GM19372 (cell line): ENCODE measurements around the gene ATRN.

Source experiments
- ATAC-seq: cut with Tn5 transposase; IDR thresholded peaks from one replicate; pipeline ENCODE4 v1.9.1; 2021; ENCODE audit warnings: mild to moderate bottlenecking, low read depth, moderate library complexity; ENCODE audit not compliant: unreplicated experiment

The ATRN gene

GRCh38 chr20:3652676-3653596, 182.1 kb downstream of the ATRN start:
- no peak for ATAC-seq

- no peak for ATAC-seq
These were observed 183.1 kb downstream of the ATRN start for GRCh38 chr20:3653921-3654320.

- ATAC-seq = no peak
These were observed 183.7 kb downstream of the ATRN start for GRCh38 chr20:3654326-3655130.

GRCh38 chr20:3655131-3655405, 184.2 kb downstream of the ATRN start:
- ATAC-seq = no peak

GRCh38 chr20:3658019-3658715, 187.3 kb downstream of the ATRN start:
- no peak for ATAC-seq

DNA sequence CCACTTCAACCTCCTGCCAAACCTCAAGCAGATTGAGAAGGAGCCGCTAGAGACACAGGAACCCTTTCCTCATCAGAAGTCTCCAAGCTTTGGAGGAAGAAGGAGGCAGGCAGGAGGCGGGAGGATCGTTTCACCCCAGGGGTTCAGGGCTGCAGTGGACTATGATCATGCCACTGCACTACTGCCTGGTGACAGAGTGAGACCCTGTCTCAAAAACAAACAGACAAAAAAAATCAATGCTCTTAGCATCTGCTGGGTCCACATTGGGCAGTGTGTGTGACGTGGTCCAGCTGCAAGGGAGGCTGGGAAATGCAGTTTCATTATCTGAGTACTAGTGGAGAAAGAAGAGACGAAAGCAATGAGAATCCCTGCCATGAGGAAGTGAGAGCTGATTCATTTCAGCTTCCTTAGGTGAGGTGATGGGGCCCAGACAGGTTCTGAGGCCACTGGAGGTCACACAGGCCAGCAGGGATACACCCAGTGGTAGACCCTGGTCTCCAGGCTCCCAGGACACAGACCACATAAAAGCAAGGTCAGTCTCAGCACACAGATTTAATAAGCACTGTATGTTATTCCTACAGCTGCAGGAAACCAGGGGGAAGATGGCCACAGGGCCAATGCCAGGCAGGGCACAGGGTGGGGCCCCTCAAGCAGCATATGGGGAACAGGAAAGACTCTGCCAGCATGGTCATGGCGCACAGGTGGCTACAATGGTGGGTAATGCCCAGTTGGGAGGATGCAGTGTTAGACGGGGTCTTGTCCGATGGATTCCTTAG, 188.1 kb downstream of the ATRN start:
- ATAC-seq = peak; percentile 80

- ATAC-seq = no peak
These were observed 188.9 kb downstream of the ATRN start for GRCh38 chr20:3659492-3660261.

GRCh38 chr20:3660262-3661059, 189.6 kb downstream of the ATRN start:
- no peak for ATAC-seq

DNA sequence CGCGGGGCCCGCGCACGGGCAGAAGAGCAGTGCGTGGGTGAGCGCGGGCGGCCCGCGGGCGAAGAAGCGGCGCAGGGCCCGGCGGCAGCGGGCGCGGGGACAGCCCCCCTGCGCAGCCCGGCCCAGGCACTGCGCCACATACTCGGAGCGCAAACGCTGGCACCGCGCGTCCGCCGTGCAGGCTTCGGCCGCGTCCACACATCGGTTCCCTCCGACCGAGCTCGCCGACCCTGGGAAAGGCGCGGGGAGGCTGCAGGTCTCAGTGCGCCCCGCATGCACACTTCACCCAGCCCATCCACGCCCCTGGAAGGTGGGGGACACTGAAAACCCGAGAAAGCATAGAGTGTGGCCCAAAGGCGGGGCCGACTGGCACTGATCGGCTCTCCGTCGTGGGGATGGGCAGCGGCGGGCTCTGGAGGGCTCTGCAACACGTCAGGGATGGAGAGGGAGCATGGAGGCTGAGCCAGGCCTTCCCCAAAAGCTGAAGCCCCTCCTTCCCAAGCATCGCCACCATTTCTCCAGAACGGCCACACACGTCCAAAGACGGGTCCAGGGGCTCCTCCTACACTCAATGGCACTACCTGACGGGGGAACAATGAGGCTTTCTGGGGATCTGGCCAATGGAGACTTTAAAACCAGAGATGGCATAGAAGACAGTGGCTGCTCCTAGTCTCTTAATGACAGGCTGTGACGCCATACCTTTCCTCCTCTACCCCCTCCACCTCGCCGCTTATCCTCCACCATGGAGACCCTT, 190.4 kb downstream of the ATRN start:
- no peak for ATAC-seq

GRCh38 chr20:3661814-3662665, 191.2 kb downstream of the ATRN start:
- no peak for ATAC-seq

DNA sequence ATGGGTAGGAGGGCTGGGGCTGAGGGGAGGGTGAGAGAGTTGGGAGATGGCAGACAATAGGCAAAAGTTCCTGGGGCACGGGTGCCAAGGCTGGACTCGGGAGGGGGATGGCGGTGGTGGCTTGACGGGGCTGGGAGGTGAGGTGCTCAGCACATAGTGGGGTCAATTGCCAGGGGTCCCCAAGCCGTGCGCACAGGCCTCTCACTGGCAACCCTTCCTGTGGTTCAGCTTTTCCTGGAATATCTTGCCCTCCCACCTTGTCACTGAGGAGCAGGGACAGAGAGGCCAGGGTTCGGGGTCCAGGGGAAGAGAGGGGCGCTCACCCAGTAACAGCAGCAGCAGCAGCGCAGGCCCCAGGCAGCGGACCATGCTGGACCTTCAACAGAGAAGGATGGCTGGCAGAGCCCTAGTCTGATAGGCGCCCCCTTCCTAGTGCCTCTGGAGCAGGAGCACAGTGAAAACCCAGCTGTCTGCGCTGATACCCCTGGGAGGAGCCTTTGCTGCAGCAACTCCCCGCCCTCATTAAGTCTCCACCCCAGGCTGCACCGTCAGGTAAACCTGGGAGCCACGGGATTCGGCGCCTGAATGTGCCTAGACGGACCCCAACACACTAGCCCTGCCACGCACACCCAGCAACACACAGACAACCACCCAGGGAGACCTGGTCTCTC, 192.3 kb downstream of the ATRN start, which contains the start of gene GFRA4:
GFRA4 (minus strand) TSS at position 369 of the 671 bp plus-strand sequence; CDS start at position 369, 0 bp downstream.
- ATAC-seq = no peak

- no peak for ATAC-seq
These were observed 193.0 kb downstream of the ATRN start for GRCh38 chr20:3663858-3664257.

DNA sequence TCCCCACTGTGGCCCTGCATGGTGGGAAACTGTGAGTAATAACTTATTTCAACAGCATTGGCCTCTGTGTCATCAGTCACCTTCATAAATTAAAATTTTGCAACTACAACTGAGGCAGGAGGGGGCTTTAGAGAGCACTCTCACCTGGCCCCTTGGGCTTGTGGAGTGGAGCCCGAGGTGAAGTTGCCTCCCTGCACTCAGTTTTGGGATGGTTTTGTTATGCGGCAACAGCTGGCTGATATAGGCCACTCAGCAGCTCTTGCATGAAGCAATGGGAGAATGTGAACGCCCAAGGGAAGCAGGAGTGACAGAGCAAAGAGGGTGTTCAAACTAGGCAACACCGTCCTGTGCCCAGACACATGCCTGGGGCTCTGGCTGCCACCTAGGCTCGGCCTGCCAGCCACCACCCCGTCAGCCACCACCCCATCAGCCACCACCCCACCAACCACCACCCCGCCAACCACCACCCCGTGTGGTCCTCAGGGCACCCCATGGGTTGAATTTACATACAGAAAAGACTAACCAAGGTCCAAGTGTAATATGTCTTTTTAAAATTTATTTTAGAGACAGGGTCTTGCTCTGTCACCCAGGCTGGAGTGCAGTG, 196.7 kb downstream of the ATRN start:
- no peak for ATAC-seq

DNA sequence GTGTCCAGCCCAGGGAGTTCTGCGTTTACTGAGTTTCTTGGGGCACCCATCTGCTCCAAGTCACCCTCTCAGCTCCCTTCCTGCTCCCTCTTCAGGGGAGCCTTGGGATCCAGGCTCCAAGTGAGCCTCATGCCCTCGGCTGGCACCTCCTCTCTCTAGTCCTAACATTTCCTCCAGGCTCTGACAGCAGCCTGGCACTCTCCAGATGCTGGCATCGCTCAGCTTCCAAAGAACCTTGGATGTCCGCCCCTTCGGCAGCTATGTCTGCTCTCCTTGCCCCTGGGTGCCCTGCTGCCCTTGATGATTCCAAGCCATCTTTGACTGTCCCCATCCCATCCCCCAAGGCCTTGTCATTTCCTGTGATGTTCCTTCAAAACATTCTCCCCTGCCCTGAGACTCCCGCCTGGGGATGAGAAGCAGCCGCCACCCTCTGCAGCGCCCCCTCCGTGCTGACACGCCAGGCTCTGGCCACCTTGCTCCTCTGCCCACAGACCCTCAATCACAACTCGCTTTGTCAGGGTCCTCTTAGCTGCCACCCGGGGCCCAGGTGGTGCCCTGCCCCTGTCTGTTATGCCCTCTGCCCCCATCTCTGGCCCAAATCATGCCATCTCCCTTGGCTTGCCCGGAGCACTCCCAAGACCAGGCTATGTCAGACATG, 199.0 kb downstream of the ATRN start:
- no peak for ATAC-seq

- no peak for ATAC-seq
These were observed 199.7 kb downstream of the ATRN start for GRCh38 chr20:3670511-3670910.

GRCh38 chr20:3670945-3671344, 200.1 kb downstream of the ATRN start:
- no peak for ATAC-seq
